CD14-positive monocyte (primary cell): ENCODE results near the gene CCDC159. TPM values are rescaled to one million over a fixed set of nuclear protein-coding genes. Genes with fewer than 3 reads are reported as not detected.
A peak's percentile ranks its signal among the peaks of the same experiment; 100 is the strongest.

Experiments used
- DNase-seq, 3 donors: peaks; one replicate each; pipeline ENCODE4 v3.0.0-alpha.2; 2011 to 2022
- H2AFZ ChIP-seq: 2 replicates; pipeline ENCODE4 v1.6.0; 2012; ENCODE audit warnings: mild to moderate bottlenecking, low read depth, low read length, inconsistent platforms; ENCODE audit not compliant: insufficient read depth, poor library complexity, severe bottlenecking
- H3K27ac ChIP-seq, 2 donors: 1 replicate in 1 of 2; 2 replicates in 1 of 2; pipeline ENCODE4 v1.5.1; 2012 to 2013; ENCODE audit warnings: low read length in 2 of 2, control low read depth in 1 of 2, inconsistent platforms in 1 of 2, low read depth in 1 of 2, mild to moderate bottlenecking in 1 of 2
- H3K27me3 ChIP-seq, 2 donors: one replicate each; pipeline versions ENCODE4 v1.6.0 to v1.6.1; 2011 to 2013; ENCODE audit warnings: low read length in 2 of 2; ENCODE audit not compliant: control insufficient read depth in 2 of 2, insufficient read depth in 2 of 2
- H3K36me3 ChIP-seq, 2 donors: replicated peaks in 1 of 2; 1 replicate in 1 of 2; 2 replicates in 1 of 2; pipeline versions ENCODE4 v1.5.1 to v1.6.1; 2012 to 2013; ENCODE audit warnings: low read length in 2 of 2, control low read depth in 1 of 2, inconsistent platforms in 1 of 2, mild to moderate bottlenecking in 1 of 2; ENCODE audit not compliant: insufficient read depth in 2 of 2, control insufficient read depth in 1 of 2
- H3K4me1 ChIP-seq, 2 donors: 1 replicate in 1 of 2; 2 replicates in 1 of 2; pipeline versions ENCODE4 v1.5.1 to v1.6.1; 2012 to 2013; ENCODE audit warnings: low read length in 2 of 2, control low read depth in 1 of 2, inconsistent platforms in 1 of 2, mild to moderate bottlenecking in 1 of 2, moderate library complexity in 1 of 2; ENCODE audit not compliant: insufficient read depth in 2 of 2, control insufficient read depth in 1 of 2
- H3K4me2 ChIP-seq: replicated peaks from 2 replicates; pipeline ENCODE3; 2012; ENCODE audit warnings: low read length, moderate library complexity, mild to moderate bottlenecking; ENCODE audit not compliant: poor library complexity, severe bottlenecking; ENCODE audit errors: extremely low read depth
- H3K4me3 ChIP-seq, 3 experiments: fragments of 200-600 bp in 1 of 3; sonication (generic) in 1 of 3; replicated peaks in 1 of 3; 1 replicate in 2 of 3; 2 replicates in 1 of 3; pipeline ENCODE4 v1.5.1; 2011 to 2013; ENCODE audit warnings: low read length in 3 of 3, mild to moderate bottlenecking in 3 of 3, control low read depth in 2 of 3, low read depth in 2 of 3, inconsistent platforms in 1 of 3, moderate library complexity in 1 of 3
- H3K79me2 ChIP-seq: 2 replicates; pipeline ENCODE4 v1.6.0; 2012; ENCODE audit warnings: mild to moderate bottlenecking, control low read depth, inconsistent platforms, low read length, moderate library complexity; ENCODE audit not compliant: insufficient read depth
- H3K9ac ChIP-seq: 2 replicates; pipeline ENCODE4 v1.6.0; 2017; ENCODE audit warnings: low read length, mild to moderate bottlenecking; ENCODE audit not compliant: insufficient read depth, poor library complexity, severe bottlenecking
- H3K9me3 ChIP-seq, 2 donors: replicated peaks in 1 of 2; 1 replicate in 1 of 2; 2 replicates in 1 of 2; pipeline versions ENCODE4 v1.5.1 to v1.6.1; 2012 to 2013; ENCODE audit warnings: low read length in 2 of 2, control low read depth in 1 of 2; ENCODE audit not compliant: control insufficient read depth in 1 of 2, insufficient read depth in 1 of 2
- H4K20me1 ChIP-seq: 2 replicates; pipeline ENCODE4 v1.6.0; 2012; ENCODE audit warnings: mild to moderate bottlenecking, low read length, control low read depth, moderate library complexity; ENCODE audit not compliant: insufficient read depth
- H3K27ac Mint-ChIP-seq, 7 donors: one replicate each; pipeline ENCODE4 v1.8.0; 2020; ENCODE audit warnings: mild to moderate bottlenecking in 7 of 7, mixed read lengths in 7 of 7, moderate library complexity in 6 of 7, inconsistent platforms in 2 of 7
- H3K27me3 Mint-ChIP-seq, 3 donors: one replicate each; pipeline ENCODE4 v1.8.0; 2021 to 2022; ENCODE audit warnings: low read depth in 3 of 3, mild to moderate bottlenecking in 3 of 3, mixed read lengths in 3 of 3, moderate library complexity in 3 of 3, inconsistent platforms in 1 of 3
- H3K36me3 Mint-ChIP-seq, 2 donors: one replicate each; pipeline ENCODE4 v1.8.0; 2020; ENCODE audit warnings: mixed read lengths in 2 of 2, inconsistent platforms in 1 of 2, mild to moderate bottlenecking in 1 of 2
- H3K4me1 Mint-ChIP-seq: one replicate; pipeline ENCODE4 v1.8.0; 2020; ENCODE audit warnings: mild to moderate bottlenecking, mixed read lengths
- H3K4me3 Mint-ChIP-seq, 2 donors: one replicate each; pipeline ENCODE4 v1.8.0; 2020; ENCODE audit warnings: mild to moderate bottlenecking in 2 of 2, mixed read lengths in 2 of 2, moderate library complexity in 1 of 2
- H3K9me3 Mint-ChIP-seq, 7 donors: one replicate each; pipeline ENCODE4 v1.8.0; 2020 to 2022; ENCODE audit warnings: mixed read lengths in 7 of 7, mild to moderate bottlenecking in 6 of 7, moderate library complexity in 6 of 7, inconsistent platforms in 2 of 7
- WGBS: methylation state at CpG from one replicate; pipeline ENCODE4 v1.1.5; 2013; ENCODE audit warnings: missing lambda C conversion rate; ENCODE audit not compliant: insufficient coverage; 5-methylcytosine and 5-hydroxymethylcytosine counted together
- intact Hi-C, 2 donors: fragments of 100-400 bp; cut with micrococcal nuclease; formaldehyde crosslinking; loops; one replicate each; pipeline versions ENCODE4 v1.15.0 to v1.15.1; 2023
- polyA plus RNA-seq, 3 donors: library from polyadenylated mRNA; depleted of rRNA in 1 of 3; unstranded in 2 of 3; stranded (reverse) in 1 of 3; fragments of 300-500 nt in 2 of 3; fragments of >200 nt in 1 of 3; fragmentation: Illumina TruSeq in 2 of 3; gene quantifications; 1 replicate in 2 of 3; 2 replicates in 1 of 3; pipeline ENCODE4 v1.2.3, GENCODE V29; 2012 to 2021
- TF ChIP-seq, protein P1 (sequence below): fragments of 200-600 bp; IDR thresholded peaks from one replicate; pipeline ENCODE4 v1.8.0; 2022; ENCODE audit warnings: antibody characterized with exemption, mild to moderate bottlenecking

CCDC159 gene
- polyA plus RNA-seq, 3 donors, result 37.1 to 374 (median 38.3) TPM

DNA sequence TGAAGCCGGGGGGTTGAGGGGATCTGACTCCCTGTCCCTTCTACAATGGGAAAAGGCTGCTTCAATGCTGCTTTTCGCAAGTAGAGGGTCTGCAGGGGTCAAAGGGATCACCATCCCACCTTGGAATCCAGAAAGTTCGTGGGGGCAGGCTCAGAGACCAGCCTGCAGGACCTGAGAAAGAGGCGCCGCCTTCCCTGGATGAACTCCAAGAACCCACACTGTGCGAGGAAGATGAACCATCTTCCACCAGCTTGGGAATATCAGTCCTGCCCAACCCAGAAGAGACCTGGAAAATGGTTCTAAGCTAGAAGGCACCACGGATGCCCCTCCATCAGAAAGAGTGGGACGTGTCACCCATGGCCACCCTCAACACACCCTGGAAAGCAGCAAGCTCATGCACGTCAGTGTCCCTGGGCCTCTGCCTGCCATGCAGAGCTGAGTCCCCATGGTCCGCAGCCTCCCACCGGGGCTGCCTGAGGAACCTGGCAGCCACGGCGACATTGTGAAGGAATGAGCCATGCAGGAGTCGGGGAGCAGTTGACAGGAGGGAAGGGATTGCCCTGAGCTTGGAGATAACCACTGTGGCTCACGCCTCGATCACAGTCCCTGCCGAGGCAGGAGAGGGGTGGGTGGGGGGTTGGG lies 21.4 kb upstream of the CCDC159 start:
- peak overlapping the region; percentile 67 for H3K4me2 ChIP-seq
- H3K36me3 Mint-ChIP-seq, result peaks cover 33 to 80% of the 10 kb centered on the region in 2 donors
- H3K4me3 Mint-ChIP-seq, result peak overlapping the region; percentile 64 to 83
- H4K20me1 ChIP-seq, result peaks cover 8% of the 10 kb centered on the region
- no peak overlapping the region for H2AFZ ChIP-seq
- no peak for DNase-seq
- H3K27me3 ChIP-seq, result no peaks in the 10 kb centered on the region
- H3K9me3 ChIP-seq, result no peaks in the 10 kb centered on the region
- H3K27ac Mint-ChIP-seq, result peak overlapping the region; percentile 91 to 99 (median 99)
- intact Hi-C loops, result loop anchor here in 1 of 2 donors (2.0 to 10.0 kb wide), 3 partner anchors 14 to 240 kb away; partner anchors contain the start of genes RAB3D and SWSAP1
- H3K4me1 Mint-ChIP-seq, result peaks cover 70% of the 10 kb centered on the region
- WGBS, result 20% methylated on average over 15 of the region's 17 CpGs
- peak overlapping the region; percentile 60 for H3K9ac ChIP-seq
- TF ChIP-seq, protein P1, sequence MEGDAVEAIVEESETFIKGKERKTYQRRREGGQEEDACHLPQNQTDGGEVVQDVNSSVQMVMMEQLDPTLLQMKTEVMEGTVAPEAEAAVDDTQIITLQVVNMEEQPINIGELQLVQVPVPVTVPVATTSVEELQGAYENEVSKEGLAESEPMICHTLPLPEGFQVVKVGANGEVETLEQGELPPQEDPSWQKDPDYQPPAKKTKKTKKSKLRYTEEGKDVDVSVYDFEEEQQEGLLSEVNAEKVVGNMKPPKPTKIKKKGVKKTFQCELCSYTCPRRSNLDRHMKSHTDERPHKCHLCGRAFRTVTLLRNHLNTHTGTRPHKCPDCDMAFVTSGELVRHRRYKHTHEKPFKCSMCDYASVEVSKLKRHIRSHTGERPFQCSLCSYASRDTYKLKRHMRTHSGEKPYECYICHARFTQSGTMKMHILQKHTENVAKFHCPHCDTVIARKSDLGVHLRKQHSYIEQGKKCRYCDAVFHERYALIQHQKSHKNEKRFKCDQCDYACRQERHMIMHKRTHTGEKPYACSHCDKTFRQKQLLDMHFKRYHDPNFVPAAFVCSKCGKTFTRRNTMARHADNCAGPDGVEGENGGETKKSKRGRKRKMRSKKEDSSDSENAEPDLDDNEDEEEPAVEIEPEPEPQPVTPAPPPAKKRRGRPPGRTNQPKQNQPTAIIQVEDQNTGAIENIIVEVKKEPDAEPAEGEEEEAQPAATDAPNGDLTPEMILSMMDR, result no peak
- peak overlapping the region in 2 of 3 experiments; percentile 13 to 77 for H3K4me3 ChIP-seq
- peaks cover 41 to 48% of the 10 kb centered on the region in 2 donors for H3K36me3 ChIP-seq
- peaks cover 67 to 73% of the 10 kb centered on the region in 2 donors for H3K4me1 ChIP-seq
- peak overlapping the region; percentile 94 to 97 for H3K27ac ChIP-seq
- peaks cover 0 to 4% (median 2%) of the 10 kb centered on the region in 3 donors for H3K27me3 Mint-ChIP-seq
- peaks cover 0 to 5% (median 0%) of the 10 kb centered on the region in 7 donors for H3K9me3 Mint-ChIP-seq
- H3K79me2 ChIP-seq, result peaks cover 69% of the 10 kb centered on the region

DNA sequence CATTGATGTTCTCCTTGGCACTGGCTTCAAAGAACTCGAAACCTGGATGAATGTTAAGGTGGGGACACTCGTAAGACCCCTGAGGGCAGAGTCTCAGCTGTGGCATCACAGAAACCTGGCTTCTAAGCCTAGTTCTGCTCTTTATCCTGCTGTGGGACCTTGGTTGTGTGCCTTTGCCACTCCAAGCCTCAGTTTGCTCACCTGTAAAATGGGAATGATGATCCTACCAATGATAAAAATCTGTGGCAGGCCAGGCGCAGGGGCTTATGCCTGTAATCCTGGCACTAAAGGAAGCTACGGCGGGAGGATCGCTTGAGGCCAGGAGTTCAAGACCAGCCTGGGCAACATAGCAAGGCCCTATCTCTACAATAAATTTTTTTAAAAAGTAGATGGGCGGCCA lies 20.8 kb upstream of the CCDC159 start:
- Histone ChIP-seq H3K9ac (no peak overlapping the region), H2AFZ (no peak overlapping the region), H3K4me2 (no peak overlapping the region), H3K79me2 (peaks cover 69% of the 10 kb centered on the region), H3K9me3 (no peaks in the 10 kb centered on the region), H3K27ac (peak overlapping the region; percentile 94 to 97), H3K4me3 (no peak overlapping the region), H4K20me1 (peaks cover 13% of the 10 kb centered on the region), H3K27me3 (no peaks in the 10 kb centered on the region), H3K36me3 (peaks cover 47 to 55% of the 10 kb centered on the region in 2 donors), H3K4me1 (peaks cover 60 to 67% of the 10 kb centered on the region in 2 donors)
- WGBS, result 100% methylated on average over 2 of the region's 7 CpGs
- TF ChIP-seq, protein P1, result no peak
- H3K4me3 Mint-ChIP-seq, result no peak overlapping the region
- intact Hi-C loops, result loop anchor here in 1 of 2 donors (2.0 to 10.0 kb wide), 3 partner anchors 13 to 239 kb away; partner anchors contain the start of genes RAB3D and SWSAP1
- H3K36me3 Mint-ChIP-seq, result peaks cover 38 to 84% of the 10 kb centered on the region in 2 donors
- peaks cover 0 to 5% (median 0%) of the 10 kb centered on the region in 7 donors for H3K9me3 Mint-ChIP-seq
- H3K27ac Mint-ChIP-seq, result peak overlapping the region; percentile 91 to 99 (median 99)
- peaks cover 0 to 4% (median 2%) of the 10 kb centered on the region in 3 donors for H3K27me3 Mint-ChIP-seq
- DNase-seq, result no peak
- peaks cover 63% of the 10 kb centered on the region for H3K4me1 Mint-ChIP-seq
